Muscle layer of colon (tissue), 2 donors: ENCODE results near the gene PDGFA.

Experiments
- H3K27ac ChIP-seq: one replicate; pipeline ENCODE4 v1.7.0; 2013; ENCODE audit warnings: low read depth, mild to moderate bottlenecking, low read length, moderate library complexity
- H3K27me3 ChIP-seq, 2 donors: one replicate each; pipeline ENCODE4 v1.7.0; 2013; ENCODE audit warnings: low read length in 2 of 2, mild to moderate bottlenecking in 2 of 2; ENCODE audit not compliant: insufficient read depth in 2 of 2, control insufficient read depth in 1 of 2
- H3K36me3 ChIP-seq: one replicate; pipeline ENCODE4 v1.7.0; 2013; ENCODE audit warnings: mild to moderate bottlenecking, low read length; ENCODE audit not compliant: insufficient read depth
- H3K4me1 ChIP-seq: one replicate; pipeline ENCODE4 v1.7.0; 2013; ENCODE audit warnings: mild to moderate bottlenecking, low read length; ENCODE audit not compliant: insufficient read depth
- H3K4me3 ChIP-seq, 2 donors: one replicate each; pipeline ENCODE4 v1.7.0; 2013; ENCODE audit warnings: low read length in 2 of 2, low read depth in 1 of 2, mild to moderate bottlenecking in 1 of 2, moderate library complexity in 1 of 2
- H3K9ac ChIP-seq: one replicate; pipeline ENCODE4 v1.7.0; 2013; ENCODE audit warnings: low read length
- H3K9me3 ChIP-seq: one replicate; pipeline ENCODE4 v1.7.0; 2013; ENCODE audit warnings: mild to moderate bottlenecking, low read length
- donor health status: abdominal sarcoma.
- donor health status: Adenocarcinoma of cecum.

Gene PDGFA

DNA sequence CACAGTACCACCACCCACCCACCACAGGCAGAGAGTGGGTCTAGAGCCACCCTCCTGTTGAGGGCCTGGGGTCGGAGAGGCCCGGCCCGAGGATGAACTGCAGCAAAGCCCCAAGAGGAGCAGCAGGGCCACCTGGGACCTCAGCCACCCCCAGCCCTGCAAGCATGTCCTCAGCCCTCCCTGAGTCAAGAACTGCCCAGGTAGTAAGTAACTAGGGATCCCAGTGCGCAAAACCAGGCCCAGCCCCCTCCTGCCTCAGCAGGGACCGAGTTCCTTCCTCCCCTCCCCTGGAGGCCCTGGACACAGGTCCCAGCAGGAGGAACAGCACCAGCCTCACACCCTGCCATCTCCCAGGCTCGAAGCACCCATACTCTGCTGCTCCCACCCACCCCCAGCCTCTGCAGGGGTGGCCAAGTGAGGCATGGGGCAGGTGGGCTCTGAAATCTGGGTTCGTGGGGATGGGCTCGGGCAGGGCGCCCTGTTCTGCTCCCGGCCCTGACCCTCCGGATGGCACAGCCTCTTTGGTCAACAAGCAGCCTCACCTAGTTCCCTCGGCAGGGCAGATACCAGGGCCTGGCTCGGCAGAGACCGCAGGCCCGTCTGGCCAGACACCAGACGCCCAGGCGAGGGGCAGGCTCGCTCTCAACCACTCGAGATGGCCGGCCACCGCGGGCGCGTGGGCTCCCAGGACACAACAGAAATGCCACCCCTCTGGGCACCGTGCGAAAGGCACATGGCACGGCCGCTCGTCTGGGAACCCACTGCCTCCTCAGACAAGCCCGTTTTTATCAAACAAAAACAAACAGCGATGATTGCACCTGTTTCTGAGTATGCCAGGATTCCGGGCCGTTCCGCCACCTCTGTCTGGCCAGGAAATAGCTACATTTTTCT is 15.2 kb downstream of the PDGFA start:
- no peaks in the 10 kb centered on the region for H3K27me3 ChIP-seq
- no peaks in the 10 kb centered on the region for H3K9me3 ChIP-seq
- no peak overlapping the region for H3K4me3 ChIP-seq
- H3K36me3 ChIP-seq = peaks cover 15% of the 10 kb centered on the region
- peaks cover 11% of the 10 kb centered on the region for H3K4me1 ChIP-seq
- peak overlapping the region; percentile 52 for H3K27ac ChIP-seq
- no peak overlapping the region for H3K9ac ChIP-seq

DNA sequence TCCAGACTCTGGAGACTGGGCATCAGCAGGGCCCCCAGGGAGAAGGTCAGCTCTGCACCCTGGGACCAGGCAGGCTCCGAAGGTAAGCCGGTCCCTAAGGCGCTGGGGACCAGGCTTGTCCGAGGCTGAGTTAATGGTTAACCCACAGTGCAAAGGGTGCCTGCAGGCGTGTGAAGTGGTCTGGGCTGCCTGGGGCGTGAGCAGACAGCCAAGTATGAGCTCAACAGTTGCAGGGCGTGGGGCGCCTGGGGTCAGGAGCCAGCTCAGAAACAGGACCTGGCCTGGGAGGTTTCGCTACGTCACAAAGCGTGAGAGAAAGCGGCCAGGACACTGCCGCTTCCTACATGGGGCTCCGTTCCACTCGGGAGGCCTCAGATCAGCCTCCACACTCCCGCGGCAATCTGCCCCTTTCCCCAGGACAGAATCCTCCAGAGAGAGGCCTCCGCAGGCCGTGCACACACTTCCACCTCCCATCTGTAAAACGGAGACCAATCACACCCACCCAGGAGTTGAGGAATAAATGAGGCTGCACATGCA is 16.0 kb downstream of the PDGFA start:
- Histone ChIP-seq H3K4me3 (no peak overlapping the region), H3K36me3 (peaks cover 24% of the 10 kb centered on the region), H3K27me3 (no peaks in the 10 kb centered on the region), H3K27ac (no peak overlapping the region), H3K4me1 (peaks cover 11% of the 10 kb centered on the region), H3K9me3 (no peaks in the 10 kb centered on the region), H3K9ac (no peak overlapping the region)

DNA sequence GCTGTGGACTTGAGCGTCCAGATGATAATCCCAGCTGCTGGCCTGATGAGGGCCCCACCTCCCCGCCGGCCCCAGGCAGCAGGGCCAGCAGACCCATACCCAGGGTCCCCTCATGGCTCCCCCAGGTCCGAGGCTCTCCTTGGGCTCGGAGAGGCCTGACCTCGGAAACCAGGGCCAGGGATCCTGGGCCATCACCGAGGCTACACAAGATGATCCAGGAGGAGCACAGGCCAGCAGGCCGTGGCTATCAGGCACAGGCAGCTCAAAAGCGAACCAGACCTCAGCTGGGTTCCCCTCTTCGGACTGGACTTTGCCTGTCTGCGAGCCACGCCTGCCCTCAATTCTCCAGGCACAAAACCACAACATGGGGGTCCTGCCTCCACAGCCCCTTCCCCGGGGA is 17.4 kb downstream of the PDGFA start:
- no peaks in the 10 kb centered on the region for H3K9me3 ChIP-seq
- H3K4me3 ChIP-seq = no peak overlapping the region
- H3K9ac ChIP-seq = no peak overlapping the region
- no peak overlapping the region for H3K27ac ChIP-seq
- peaks cover 11% of the 10 kb centered on the region for H3K4me1 ChIP-seq
- H3K36me3 ChIP-seq = peaks cover 30% of the 10 kb centered on the region
- no peaks in the 10 kb centered on the region for H3K27me3 ChIP-seq

DNA sequence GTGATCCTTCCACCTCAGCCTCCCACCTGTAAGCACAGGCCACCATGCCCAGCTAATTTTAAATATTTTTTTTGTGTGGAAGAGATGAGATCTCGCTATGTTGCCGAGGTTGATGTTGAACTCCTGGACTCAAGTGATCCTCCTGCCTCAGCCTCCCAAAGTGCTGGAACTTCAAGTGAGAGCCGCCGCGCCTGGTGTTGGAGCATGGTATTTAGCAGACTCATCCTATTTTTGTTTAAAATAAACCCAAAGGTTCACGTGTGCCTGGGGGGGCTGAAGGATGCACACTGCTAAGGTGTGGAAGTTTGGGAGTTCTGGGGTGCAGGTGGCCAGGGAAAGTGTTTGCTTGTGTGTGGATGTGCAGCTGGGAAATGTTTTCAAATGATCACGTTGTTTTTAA is 18.1 kb downstream of the PDGFA start:
- H3K4me1 ChIP-seq = peaks cover 11% of the 10 kb centered on the region
- peaks cover 36% of the 10 kb centered on the region for H3K36me3 ChIP-seq
- H3K27ac ChIP-seq = no peak overlapping the region

DNA sequence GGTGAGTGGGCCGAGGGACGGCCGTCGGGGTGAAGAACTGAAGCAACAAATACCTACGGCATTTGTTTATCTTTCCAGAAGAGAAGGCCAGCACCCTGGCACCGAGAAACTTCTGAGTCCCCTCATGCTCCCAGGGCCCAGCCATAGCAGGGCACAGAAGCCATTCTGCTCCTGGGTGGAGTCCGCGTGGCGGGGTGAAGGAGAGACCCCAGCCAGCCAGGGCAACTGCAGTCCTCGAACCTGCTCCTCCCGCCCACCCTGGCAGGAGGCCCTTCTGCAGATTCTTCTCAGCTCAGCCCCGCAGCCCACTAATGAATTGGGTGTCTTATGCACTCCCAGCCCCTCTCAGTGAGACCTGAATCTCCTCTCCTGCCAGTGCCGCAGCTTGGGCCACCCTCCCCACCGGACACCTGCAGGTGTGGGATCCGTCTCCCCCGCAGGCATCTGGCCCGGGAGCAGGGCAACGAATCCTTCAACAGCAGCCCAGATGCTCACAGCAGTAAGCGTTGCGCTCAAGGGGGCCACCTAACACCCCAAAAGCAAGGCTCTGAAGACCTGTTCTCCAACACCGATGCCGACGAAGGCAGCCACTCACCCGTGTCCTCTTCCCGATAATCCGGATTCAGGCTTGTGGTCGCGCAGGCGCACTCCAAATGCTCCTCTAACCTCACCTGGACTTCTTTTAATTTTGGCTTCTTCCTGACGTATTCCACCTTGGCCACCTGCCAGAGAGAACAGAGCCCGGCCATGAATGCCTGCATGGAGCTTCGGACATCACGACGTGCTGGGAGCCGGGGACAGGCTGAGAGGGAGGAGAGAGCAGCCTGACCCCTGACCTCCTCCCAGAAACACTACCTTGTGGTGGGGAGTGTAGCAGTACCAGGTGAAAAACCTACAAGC is 18.9 kb downstream of the PDGFA start:
- Histone ChIP-seq H3K4me1 (peaks cover 11% of the 10 kb centered on the region), H3K9ac (no peak overlapping the region), H3K9me3 (no peaks in the 10 kb centered on the region), H3K4me3 (no peak overlapping the region), H3K27ac (no peak overlapping the region), H3K36me3 (peaks cover 36% of the 10 kb centered on the region), H3K27me3 (no peaks in the 10 kb centered on the region)

More for the DNA sequence above, 18.1 kb downstream of the PDGFA start:
- no peaks in the 10 kb centered on the region for H3K9me3 ChIP-seq
- H3K4me3 ChIP-seq = no peak overlapping the region
- H3K27me3 ChIP-seq = no peaks in the 10 kb centered on the region
- no peak overlapping the region for H3K9ac ChIP-seq

DNA sequence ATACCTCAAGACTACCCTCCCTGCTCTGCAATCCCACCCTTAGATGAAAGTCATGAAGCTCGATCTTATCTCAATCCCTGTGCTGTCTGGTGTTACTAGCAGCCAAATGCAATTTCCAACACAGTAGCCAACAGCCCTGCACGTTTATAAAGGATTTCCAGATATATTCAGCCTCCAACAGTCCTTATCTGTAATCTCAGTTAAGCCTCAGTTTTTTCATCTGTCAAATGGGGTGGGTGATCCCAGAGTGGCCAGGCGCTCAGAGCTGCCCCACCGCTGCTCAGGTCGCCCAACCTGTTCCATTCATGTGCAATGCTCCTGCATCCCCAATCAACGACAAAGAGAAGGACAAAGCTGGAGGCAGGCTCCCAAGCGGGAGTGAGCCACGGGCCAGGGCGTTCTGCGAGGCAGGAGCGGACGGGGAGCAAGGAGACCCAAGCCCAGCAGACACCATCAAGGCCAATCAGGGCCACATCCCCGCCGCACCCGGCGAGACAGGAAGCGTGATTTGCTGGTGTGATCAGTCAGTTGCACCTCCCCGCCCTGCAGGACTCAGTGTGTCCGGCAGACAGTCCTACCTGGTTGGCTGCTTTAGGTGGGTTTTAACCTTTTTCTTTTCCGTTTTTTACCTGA is 19.7 kb downstream of the PDGFA start:
- H3K9me3 ChIP-seq = no peaks in the 10 kb centered on the region
- H3K27me3 ChIP-seq = no peaks in the 10 kb centered on the region
- H3K36me3 ChIP-seq = peaks cover 36% of the 10 kb centered on the region
- no peak overlapping the region for H3K27ac ChIP-seq
- no peak overlapping the region for H3K4me3 ChIP-seq
- peaks cover 11% of the 10 kb centered on the region for H3K4me1 ChIP-seq
- H3K9ac ChIP-seq = no peak overlapping the region

DNA sequence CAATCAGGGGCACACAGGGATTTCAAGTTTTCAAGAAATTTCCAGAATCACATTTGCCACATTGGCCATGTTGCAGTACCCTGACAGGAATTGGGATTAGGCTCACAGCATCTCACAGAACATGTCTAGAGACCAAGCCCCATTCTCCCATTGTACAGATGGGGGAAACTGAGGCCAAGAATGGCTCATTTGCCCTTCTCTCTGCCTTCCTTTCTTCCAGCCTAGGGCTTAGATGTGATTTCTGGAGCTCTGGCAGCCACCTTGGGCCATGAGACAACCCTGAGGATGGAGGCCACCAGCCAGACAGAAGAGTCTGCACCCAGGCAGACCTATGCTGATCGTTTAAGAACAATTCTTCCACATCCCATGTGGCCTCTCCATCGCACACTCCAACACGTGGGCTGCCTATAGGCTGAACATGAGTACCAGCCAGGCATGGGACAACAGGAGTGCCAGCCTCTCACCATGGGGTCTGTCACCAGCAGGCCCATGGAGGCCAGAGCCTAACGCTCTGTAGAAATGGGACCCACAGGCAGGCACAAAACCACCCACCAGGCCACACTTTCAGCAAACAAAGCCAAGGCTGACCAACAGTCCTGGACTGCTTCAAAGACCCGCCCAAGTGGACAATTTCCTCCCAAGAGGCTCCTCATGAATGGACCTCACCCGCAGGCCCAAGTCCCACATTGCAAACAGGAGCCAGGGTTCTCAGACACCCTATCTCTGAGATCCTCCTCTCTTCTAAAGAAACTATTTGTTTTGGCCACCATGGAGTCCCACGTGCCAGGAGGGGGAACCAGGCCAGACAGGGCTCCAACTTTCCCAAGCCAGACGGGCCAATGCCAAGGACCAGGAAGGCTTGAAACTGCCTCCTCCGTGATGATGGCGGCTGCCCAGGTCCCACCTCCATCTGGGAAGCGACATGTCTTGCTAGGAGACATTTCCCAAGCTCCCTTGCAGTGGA is 20.7 kb downstream of the PDGFA start:
- H3K9me3 ChIP-seq = no peaks in the 10 kb centered on the region
- H3K4me3 ChIP-seq = no peak overlapping the region
- H3K36me3 ChIP-seq = peaks cover 36% of the 10 kb centered on the region
- H3K4me1 ChIP-seq = peaks cover 9% of the 10 kb centered on the region
- no peak overlapping the region for H3K27ac ChIP-seq
- H3K27me3 ChIP-seq = no peaks in the 10 kb centered on the region
- H3K9ac ChIP-seq = no peak overlapping the region

DNA sequence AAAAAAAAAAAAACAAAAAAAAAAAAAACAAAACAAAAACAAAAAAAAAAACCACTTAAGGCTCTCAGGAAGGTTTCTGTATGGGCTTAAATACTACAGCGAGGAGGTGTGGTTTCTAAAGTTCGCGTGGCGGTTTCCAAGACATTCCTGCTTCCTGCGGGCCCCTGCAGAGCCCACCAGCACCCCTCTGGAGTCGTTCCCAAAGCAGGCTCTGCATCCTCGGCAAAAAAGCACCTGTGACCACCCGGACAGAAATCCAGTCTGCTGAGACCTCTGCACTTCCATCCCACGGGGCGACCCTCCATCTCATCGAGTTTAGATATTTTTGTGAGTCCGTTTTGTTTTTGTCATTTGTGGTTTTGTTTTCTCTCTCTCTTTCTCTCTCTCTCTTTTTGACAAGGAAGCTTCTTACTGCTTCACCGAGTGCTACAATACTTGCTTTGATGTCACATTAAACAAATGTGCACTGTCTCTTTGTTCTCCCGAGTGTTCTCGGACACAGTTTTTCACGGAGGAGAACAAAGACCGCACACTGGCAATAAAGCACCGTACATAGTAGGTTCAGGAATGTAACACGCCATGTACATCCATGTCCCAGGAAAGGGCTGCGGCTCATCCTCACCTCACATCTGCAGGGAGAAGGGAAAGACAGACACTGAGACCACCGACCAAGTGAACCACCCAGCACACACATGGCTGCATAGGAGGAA is 21.5 kb downstream of the PDGFA start:
- H3K36me3 ChIP-seq = peaks cover 36% of the 10 kb centered on the region

DNA sequence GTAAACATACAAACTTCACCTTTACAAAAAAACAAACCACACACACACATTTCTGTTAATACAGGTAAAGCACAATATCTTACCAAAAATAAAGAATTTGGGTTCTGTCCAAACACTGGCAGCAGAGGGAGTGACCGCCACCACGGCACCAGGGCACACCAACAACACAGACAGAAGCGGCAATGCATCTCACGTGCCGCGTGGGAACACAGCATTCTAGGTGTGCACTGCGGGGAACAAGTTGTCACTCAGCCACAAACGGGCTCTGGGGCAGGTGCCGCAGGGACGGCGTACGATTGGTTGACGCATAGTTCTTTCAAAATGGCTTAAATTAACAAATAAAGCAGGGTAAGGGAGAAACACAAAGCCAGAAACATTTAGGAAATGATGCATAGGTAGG is 22.3 kb downstream of the PDGFA start:
- H3K4me1 ChIP-seq = no peaks in the 10 kb centered on the region
- H3K27me3 ChIP-seq = no peaks in the 10 kb centered on the region
- no peaks in the 10 kb centered on the region for H3K9me3 ChIP-seq
- H3K9ac ChIP-seq = no peak overlapping the region
- no peak overlapping the region for H3K27ac ChIP-seq
- H3K4me3 ChIP-seq = no peak overlapping the region
- H3K36me3 ChIP-seq = peaks cover 36% of the 10 kb centered on the region

More for the DNA sequence above, 21.5 kb downstream of the PDGFA start:
- no peak overlapping the region for H3K9ac ChIP-seq
- H3K27me3 ChIP-seq = no peaks in the 10 kb centered on the region
- H3K27ac ChIP-seq = no peak overlapping the region
- H3K4me1 ChIP-seq = no peaks in the 10 kb centered on the region
- H3K9me3 ChIP-seq = no peaks in the 10 kb centered on the region
- no peak overlapping the region for H3K4me3 ChIP-seq
